HEK293 (cell line): ENCODE measurements around the gene FCHSD1.

Experiments used
- AEBP2 ChIP-seq: fragments of 450-650 bp; formaldehyde crosslinking; IDR thresholded peaks from 2 replicates; pipeline ENCODE4 v1.5.1; 2016; ENCODE audit warnings: missing biosample characterization, missing genetic modification characterization, borderline replicate concordance
- CTCF ChIP-seq: fragments of 450-650 bp; formaldehyde crosslinking; IDR thresholded peaks from 2 replicates; pipeline ENCODE4 v1.5.1; 2016; ENCODE audit warnings: missing biosample characterization, missing genetic modification characterization
- GLIS1 ChIP-seq: fragments of 450-650 bp; formaldehyde crosslinking; IDR thresholded peaks from 2 replicates; pipeline ENCODE4 v1.5.1; 2016; ENCODE audit warnings: missing biosample characterization, missing genetic modification characterization
- KLF9 ChIP-seq: fragments of 450-650 bp; formaldehyde crosslinking; IDR thresholded peaks from 2 replicates; pipeline ENCODE4 v1.5.1; 2016; ENCODE audit warnings: missing biosample characterization, missing genetic modification characterization, low read depth
- SCRT2 ChIP-seq: fragments of 450-650 bp; formaldehyde crosslinking; IDR thresholded peaks from 2 replicates; pipeline ENCODE4 v1.5.1; 2016; ENCODE audit warnings: missing biosample characterization, missing genetic modification characterization
- YY1 ChIP-seq: fragments of 450-650 bp; formaldehyde crosslinking; IDR thresholded peaks from 2 replicates; pipeline ENCODE4 v1.5.1; 2018; ENCODE audit warnings: missing biosample characterization, missing genetic modification characterization
- ZBTB44 ChIP-seq: fragments of 450-650 bp; IDR thresholded peaks from 2 replicates; pipeline ENCODE4 v1.5.1; 2018; ENCODE audit warnings: missing biosample characterization, mild to moderate bottlenecking, missing genetic modification characterization
- ZBTB48 ChIP-seq: fragments of 450-650 bp; formaldehyde crosslinking; IDR thresholded peaks from 2 replicates; pipeline ENCODE4 v1.5.1; 2016; ENCODE audit warnings: missing biosample characterization, missing genetic modification characterization
- ZBTB8A ChIP-seq: fragments of 450-650 bp; formaldehyde crosslinking; IDR thresholded peaks from 2 replicates; pipeline ENCODE4 v1.5.1; 2016; ENCODE audit warnings: missing biosample characterization, missing genetic modification characterization
- ZEB2 ChIP-seq: fragments of 450-650 bp; formaldehyde crosslinking; IDR thresholded peaks from 2 replicates; pipeline ENCODE4 v1.5.1; 2016; ENCODE audit warnings: missing biosample characterization, missing genetic modification characterization
- ZFP3 ChIP-seq: fragments of 450-650 bp; formaldehyde crosslinking; IDR thresholded peaks from 2 replicates; pipeline ENCODE4 v1.5.1; 2016; ENCODE audit warnings: low read depth, missing biosample characterization, missing genetic modification characterization
- ZFP37 ChIP-seq: fragments of 450-650 bp; formaldehyde crosslinking; IDR thresholded peaks from 2 replicates; pipeline ENCODE4 v1.5.1; 2016; ENCODE audit warnings: missing biosample characterization, missing genetic modification characterization
- ZFP69B ChIP-seq: fragments of 450-650 bp; formaldehyde crosslinking; IDR thresholded peaks from 2 replicates; pipeline ENCODE4 v1.5.1; 2016; ENCODE audit warnings: missing biosample characterization, missing genetic modification characterization
- ZIC2 ChIP-seq: fragments of 450-650 bp; formaldehyde crosslinking; IDR thresholded peaks from 2 replicates; pipeline ENCODE4 v1.5.1; 2016; ENCODE audit warnings: missing biosample characterization, missing genetic modification characterization
- ZNF112 ChIP-seq: fragments of 450-650 bp; formaldehyde crosslinking; IDR thresholded peaks from 2 replicates; pipeline ENCODE4 v1.5.0; 2017; ENCODE audit warnings: missing biosample characterization, missing genetic modification characterization
- ZNF133 ChIP-seq: fragments of 450-650 bp; formaldehyde crosslinking; IDR thresholded peaks from 2 replicates; pipeline ENCODE4 v1.5.1; 2016; ENCODE audit warnings: missing biosample characterization, missing genetic modification characterization
- ZNF138 ChIP-seq: fragments of 450-650 bp; formaldehyde crosslinking; IDR thresholded peaks from 2 replicates; pipeline ENCODE4 v1.5.1; 2016; ENCODE audit warnings: missing biosample characterization, missing genetic modification characterization, borderline replicate concordance
- ZNF202 ChIP-seq: fragments of 450-650 bp; formaldehyde crosslinking; IDR thresholded peaks from 2 replicates; pipeline ENCODE4 v1.5.1; 2016; ENCODE audit warnings: missing biosample characterization, missing genetic modification characterization, borderline replicate concordance
- ZNF274 ChIP-seq, 2 experiments: fragments of 200-500 bp in 1 of 2; fragments of 450-650 bp in 1 of 2; sonication (Bioruptor generic) in 1 of 2; formaldehyde crosslinking in 1 of 2; IDR thresholded peaks; 2 replicates each; pipeline versions ENCODE4 v1.5.1 to v1.6.1; 2014 to 2016; ENCODE audit warnings: borderline replicate concordance in 1 of 2, inconsistent platforms in 1 of 2, low read length in 1 of 2, missing biosample characterization in 1 of 2, missing genetic modification characterization in 1 of 2
- ZNF302 ChIP-seq: fragments of 450-650 bp; formaldehyde crosslinking; IDR thresholded peaks from 2 replicates; pipeline ENCODE4 v1.5.1; 2016; ENCODE audit warnings: missing biosample characterization, missing genetic modification characterization, low read depth
- ZNF324 ChIP-seq: fragments of 450-650 bp; formaldehyde crosslinking; IDR thresholded peaks from 2 replicates; pipeline ENCODE4 v1.5.1; 2016; ENCODE audit warnings: missing biosample characterization, missing genetic modification characterization
- ZNF366 ChIP-seq: fragments of 450-650 bp; formaldehyde crosslinking; conservative IDR thresholded peaks from 2 replicates; pipeline ENCODE4 v1.5.1; 2016; ENCODE audit warnings: missing biosample characterization, missing genetic modification characterization
- ZNF394 ChIP-seq: fragments of 450-650 bp; formaldehyde crosslinking; IDR thresholded peaks from 2 replicates; pipeline ENCODE4 v1.5.1; 2016; ENCODE audit warnings: missing biosample characterization, missing genetic modification characterization, mild to moderate bottlenecking, moderate library complexity, borderline replicate concordance
- ZNF416 ChIP-seq: fragments of 450-650 bp; formaldehyde crosslinking; IDR thresholded peaks from 2 replicates; pipeline ENCODE4 v1.5.1; 2016; ENCODE audit warnings: missing biosample characterization, missing genetic modification characterization
- ZNF48 ChIP-seq: fragments of 450-650 bp; formaldehyde crosslinking; IDR thresholded peaks from 2 replicates; pipeline ENCODE4 v1.5.1; 2016; ENCODE audit warnings: missing biosample characterization, missing genetic modification characterization
- ZNF548 ChIP-seq: fragments of 450-650 bp; formaldehyde crosslinking; IDR thresholded peaks from 2 replicates; pipeline ENCODE4 v1.5.1; 2016; ENCODE audit warnings: missing biosample characterization, missing genetic modification characterization
- ZNF558 ChIP-seq: fragments of 450-650 bp; formaldehyde crosslinking; IDR thresholded peaks from 2 replicates; pipeline ENCODE4 v1.5.1; 2016; ENCODE audit warnings: missing biosample characterization, missing genetic modification characterization
- ZNF561 ChIP-seq: fragments of 450-650 bp; IDR thresholded peaks from 2 replicates; pipeline ENCODE4 v1.5.1; 2018; ENCODE audit warnings: missing biosample characterization, missing genetic modification characterization, borderline replicate concordance
- ZNF596 ChIP-seq: fragments of 450-650 bp; IDR thresholded peaks from 2 replicates; pipeline ENCODE4 v1.5.0; 2018; ENCODE audit warnings: missing biosample characterization, mild to moderate bottlenecking, missing genetic modification characterization, moderate library complexity
- ZNF623 ChIP-seq: fragments of 450-650 bp; formaldehyde crosslinking; IDR thresholded peaks from 2 replicates; pipeline ENCODE4 v1.5.1; 2016; ENCODE audit warnings: missing biosample characterization, missing genetic modification characterization
- ZNF626 ChIP-seq: fragments of 450-650 bp; sonication (Bioruptor Pico); formaldehyde crosslinking; IDR thresholded peaks from 2 replicates; pipeline ENCODE4 v1.5.1; 2018; ENCODE audit warnings: missing biosample characterization, missing genetic modification characterization, inconsistent platforms
- ZNF639 ChIP-seq: fragments of 450-650 bp; formaldehyde crosslinking; IDR thresholded peaks from 2 replicates; pipeline ENCODE4 v1.5.1; 2016; ENCODE audit warnings: missing biosample characterization, missing genetic modification characterization
- ZNF660 ChIP-seq: fragments of 450-650 bp; IDR thresholded peaks from 2 replicates; pipeline ENCODE4 v1.5.1; 2018; ENCODE audit warnings: missing biosample characterization, mild to moderate bottlenecking, missing genetic modification characterization
- ZNF707 ChIP-seq: fragments of 450-650 bp; formaldehyde crosslinking; IDR thresholded peaks from 2 replicates; pipeline ENCODE4 v1.5.1; 2016; ENCODE audit warnings: missing biosample characterization, missing genetic modification characterization

The FCHSD1 gene

GRCh38 chr5:141618804-141619554, 32.2 kb downstream of the FCHSD1 start, which contains the start of gene DIAPH1 (continued):
- no peak for TF ChIP-seq ZNF596 (tag by site-specific recombination)
- no peak for TF ChIP-seq ZNF274 (IDR thresholded peaks at IDR 0.05; ENCODE audit: low read length)
- TF ChIP-seq ZNF274 (tag by site-specific recombination; IDR thresholded peaks at IDR 0.05; ENCODE audit: borderline replicate concordance) = no peak
- no peak for TF ChIP-seq ZNF548 (tag by site-specific recombination)
- TF ChIP-seq ZNF394 (tag by site-specific recombination) = peak; percentile 78
- TF ChIP-seq ZNF138 (tag by site-specific recombination) = no peak
- TF ChIP-seq ZNF324 = peak; percentile 85; the same call in 1 of the 2 replicates
- TF ChIP-seq AEBP2 (tag by site-specific recombination) = no peak
- TF ChIP-seq GLIS1 (tag by site-specific recombination) = peak; percentile 75
- no peak for TF ChIP-seq ZNF623
- TF ChIP-seq ZFP37 (tag by site-specific recombination) = peak; percentile 61; the same call in 1 of the 2 replicates
- no peak for TF ChIP-seq ZNF558 (tag by site-specific recombination)
- peak; percentile 98 for TF ChIP-seq KLF9 (tag by site-specific recombination)
- no peak for TF ChIP-seq ZNF366 (tag by site-specific recombination)
- no peak for TF ChIP-seq ZNF48 (tag by site-specific recombination)
- TF ChIP-seq ZNF416 (tag by site-specific recombination) = no peak
- TF ChIP-seq ZNF707 = no peak
- TF ChIP-seq YY1 (tag by site-specific recombination) = 0 out of 2 replicates have a peak, but pooled peaks have one; percentile 20
- no peak for TF ChIP-seq ZIC2 (tag by site-specific recombination)
- TF ChIP-seq ZFP69B (tag by site-specific recombination) = peak; percentile 81
- peak; percentile 97 for TF ChIP-seq ZEB2
- TF ChIP-seq ZNF112 = no peak
- TF ChIP-seq ZNF302 (tag by site-specific recombination) = no peak
- peak; percentile 88 for TF ChIP-seq ZNF639 (tag by site-specific recombination)
- no peak for TF ChIP-seq SCRT2
- TF ChIP-seq ZNF133 (tag by site-specific recombination) = no peak
- TF ChIP-seq ZNF561 (tag by site-specific recombination) = peak; percentile 80; the same call in 1 of the 2 replicates
- no peak for TF ChIP-seq ZNF626 (tag by site-specific recombination)
- TF ChIP-seq ZBTB44 = no peak; the same call in none of the 2 replicates
- no peak for TF ChIP-seq ZFP3 (tag by site-specific recombination)
- TF ChIP-seq ZNF202 (tag by site-specific recombination) = no peak
- TF ChIP-seq CTCF (tag by site-specific recombination) = peak; percentile 99
- peak; percentile 95 for TF ChIP-seq ZBTB8A (tag by site-specific recombination)
- TF ChIP-seq ZBTB48 (tag by site-specific recombination) = no peak
- TF ChIP-seq ZNF660 (tag by site-specific recombination) = peak; percentile 92
